Keratinocyte (primary cell): ENCODE data around the gene E2F8.

Experiments used
- EZH2 ChIP-seq: IDR thresholded peaks from one replicate; pipeline ENCODE4 v1.6.1; 2012; ENCODE audit warnings: inconsistent platforms, mild to moderate bottlenecking, low read length, moderate library complexity
- TF ChIP-seq, protein P1 (sequence below), 3 experiments: IDR thresholded peaks in 1 of 3; conservative IDR thresholded peaks in 1 of 3; optimal IDR thresholded peaks in 1 of 3; 2 replicates in 2 of 3; 3 replicates in 1 of 3; pipeline versions ENCODE3 to v1.5.1; 2011; ENCODE audit warnings: low read length in 3 of 3, mild to moderate bottlenecking in 3 of 3, moderate library complexity in 2 of 3, control low read depth in 1 of 3, inconsistent platforms in 1 of 3; ENCODE audit not compliant: insufficient read depth in 2 of 3; ENCODE audit errors: extremely low read depth in 1 of 3

DNA sequence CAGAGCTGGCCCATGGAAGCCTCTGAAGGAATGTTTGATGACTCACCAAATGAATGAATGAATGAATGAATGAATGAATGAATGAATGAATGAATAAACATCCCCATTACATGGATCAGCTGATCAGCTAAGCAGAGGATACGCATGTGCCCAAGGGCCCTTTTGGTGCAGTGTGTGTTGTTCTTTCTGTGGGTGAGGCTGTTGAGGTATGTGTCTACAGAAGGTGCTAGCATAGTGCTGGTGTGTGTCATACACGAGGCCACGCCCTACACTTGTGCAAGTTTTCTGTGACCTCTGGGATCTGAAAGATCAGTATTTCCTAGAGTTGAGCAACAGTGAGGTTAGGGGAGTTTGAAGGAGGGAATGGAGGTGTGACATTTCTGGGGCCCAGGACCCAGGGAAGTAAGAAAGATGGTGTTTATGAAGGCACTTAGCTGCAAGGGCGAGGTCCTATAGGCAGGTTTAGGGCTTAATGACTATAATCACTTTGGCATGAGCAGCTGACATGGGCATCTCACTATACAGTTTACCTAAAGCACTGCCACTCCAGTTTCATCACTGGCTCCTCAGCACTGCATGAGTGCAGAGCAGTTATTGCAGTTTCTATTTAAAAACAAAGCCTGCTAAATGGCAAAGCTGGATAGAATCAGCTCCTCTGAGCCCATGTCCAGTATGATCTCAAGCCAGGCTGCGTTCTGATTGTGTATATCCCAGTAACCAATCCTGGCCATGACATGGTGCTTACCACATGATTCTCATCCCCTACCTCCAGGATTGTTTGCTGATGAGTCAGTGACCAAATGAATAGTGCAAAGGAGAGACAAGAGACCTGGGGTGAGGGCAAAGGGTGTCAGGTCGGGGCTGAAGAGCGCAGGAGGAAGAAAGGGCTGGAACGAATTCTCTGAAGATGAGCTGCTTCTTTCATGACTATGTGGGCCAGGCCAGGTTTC lies 36.4 kb upstream of the E2F8 start:
- TF ChIP-seq, protein P1, sequence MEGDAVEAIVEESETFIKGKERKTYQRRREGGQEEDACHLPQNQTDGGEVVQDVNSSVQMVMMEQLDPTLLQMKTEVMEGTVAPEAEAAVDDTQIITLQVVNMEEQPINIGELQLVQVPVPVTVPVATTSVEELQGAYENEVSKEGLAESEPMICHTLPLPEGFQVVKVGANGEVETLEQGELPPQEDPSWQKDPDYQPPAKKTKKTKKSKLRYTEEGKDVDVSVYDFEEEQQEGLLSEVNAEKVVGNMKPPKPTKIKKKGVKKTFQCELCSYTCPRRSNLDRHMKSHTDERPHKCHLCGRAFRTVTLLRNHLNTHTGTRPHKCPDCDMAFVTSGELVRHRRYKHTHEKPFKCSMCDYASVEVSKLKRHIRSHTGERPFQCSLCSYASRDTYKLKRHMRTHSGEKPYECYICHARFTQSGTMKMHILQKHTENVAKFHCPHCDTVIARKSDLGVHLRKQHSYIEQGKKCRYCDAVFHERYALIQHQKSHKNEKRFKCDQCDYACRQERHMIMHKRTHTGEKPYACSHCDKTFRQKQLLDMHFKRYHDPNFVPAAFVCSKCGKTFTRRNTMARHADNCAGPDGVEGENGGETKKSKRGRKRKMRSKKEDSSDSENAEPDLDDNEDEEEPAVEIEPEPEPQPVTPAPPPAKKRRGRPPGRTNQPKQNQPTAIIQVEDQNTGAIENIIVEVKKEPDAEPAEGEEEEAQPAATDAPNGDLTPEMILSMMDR (optimal IDR thresholded peaks at IDR 0.05 in 1 of 3, IDR thresholded peaks at IDR 0.05 in 1 of 3, conservative IDR thresholded peaks at IDR 0.05 in 1 of 3; ENCODE audit: extremely low read depth in 1 of 3, insufficient read depth in 2 of 3, low read length in 3 of 3): no peak
- no peak for TF ChIP-seq EZH2
